ENCODE measurements around the gene ADCY7.

The ADCY7 gene

GRCh38 chr16:50282955-50283631, 16.7 kb downstream of the ADCY7 start:
- Histone ChIP-seq H3K4ac (ENCODE audit: low read depth, low read length) (no peak overlapping the region), H4K91ac (ENCODE audit: low read depth, low read length) (no peak overlapping the region), H2BK5ac (ENCODE audit: low read depth, low read length, poor library complexity) (no peak overlapping the region), H3K14ac (ENCODE audit: low read length) (no peak overlapping the region), H4K12ac (ENCODE audit: low read depth, low read length) (no peak overlapping the region), H3K27me3 (ENCODE audit: insufficient read depth, low read length) (no peaks in the 10 kb centered on the region), H2BK12ac (ENCODE audit: low read length) (no peak overlapping the region), H3K27ac (ENCODE audit: low read depth, low read length) (no peak overlapping the region), H2AFZ (ENCODE audit: insufficient read depth, low read length, poor library complexity) (no peak overlapping the region), H2AK5ac (ENCODE audit: low read length) (no peak overlapping the region), H3K79me1 (ENCODE audit: low read length) (no peaks in the 10 kb centered on the region), H3K4me1 (ENCODE audit: control insufficient read depth in 1 of 2, insufficient read depth in 2 of 2, low read length in 2 of 2) (no peaks in the 10 kb centered on the region), H2BK120ac (ENCODE audit: insufficient read depth, low read length, poor library complexity) (no peak overlapping the region), H3K4me3 (ENCODE audit: low read depth, low read length) (no peak overlapping the region), H3K36me3 (ENCODE audit: control insufficient read depth in 1 of 2, insufficient read depth in 2 of 2, low read length in 2 of 2) (no peaks in the 10 kb centered on the region), H3K9me3 (ENCODE audit: insufficient read depth, low read depth, low read length) (peaks cover 8% of the 10 kb centered on the region), H3K79me2 (ENCODE audit: control insufficient read depth, insufficient read depth, low read length, poor library complexity) (no peaks in the 10 kb centered on the region), H3K18ac (ENCODE audit: low read length) (no peak overlapping the region), H3K4me2 (ENCODE audit: low read length) (no peak overlapping the region), H3K9ac (ENCODE audit: low read length) (no peak overlapping the region), H4K8ac (ENCODE audit: low read depth, low read length) (no peak overlapping the region), H3K23ac (ENCODE audit: low read length) (no peak overlapping the region)
- DNase-seq = no peak
- WGBS (ENCODE audit: extremely low coverage, insufficient coverage, insufficient read length) = no CpG with 5 or more reads among the region's 9 CpGs

- no peak overlapping the region for H3K4ac ChIP-seq (ENCODE audit: low read depth, low read length)
- no peak overlapping the region for H3K9ac ChIP-seq (ENCODE audit: low read length)
- no peak overlapping the region for H3K18ac ChIP-seq (ENCODE audit: low read length)
- WGBS (ENCODE audit: extremely low coverage, insufficient coverage, insufficient read length) = no CpG with 5 or more reads among the region's 14 CpGs
- H3K27ac ChIP-seq (ENCODE audit: low read depth, low read length) = no peak overlapping the region
- no peak for DNase-seq
- H3K9me3 ChIP-seq (ENCODE audit: insufficient read depth, low read depth, low read length) = peaks cover 8% of the 10 kb centered on the region
- no peak overlapping the region for H2AFZ ChIP-seq (ENCODE audit: insufficient read depth, low read length, poor library complexity)
- no peak overlapping the region for H2AK5ac ChIP-seq (ENCODE audit: low read length)
- H4K12ac ChIP-seq (ENCODE audit: low read depth, low read length) = no peak overlapping the region
- H3K36me3 ChIP-seq (ENCODE audit: control insufficient read depth in 1 of 2, insufficient read depth in 2 of 2, low read length in 2 of 2) = no peaks in the 10 kb centered on the region
- H3K79me1 ChIP-seq (ENCODE audit: low read length) = no peaks in the 10 kb centered on the region
- H3K14ac ChIP-seq (ENCODE audit: low read length) = no peak overlapping the region
- H3K4me3 ChIP-seq (ENCODE audit: low read depth, low read length) = no peak overlapping the region
- H4K91ac ChIP-seq (ENCODE audit: low read depth, low read length) = no peak overlapping the region
- H3K27me3 ChIP-seq (ENCODE audit: insufficient read depth, low read length) = no peaks in the 10 kb centered on the region
- H2BK120ac ChIP-seq (ENCODE audit: insufficient read depth, low read length, poor library complexity) = no peak overlapping the region
- H2BK5ac ChIP-seq (ENCODE audit: low read depth, low read length, poor library complexity) = no peak overlapping the region
- no peak overlapping the region for H3K4me2 ChIP-seq (ENCODE audit: low read length)
- no peak overlapping the region for H4K8ac ChIP-seq (ENCODE audit: low read depth, low read length)
- no peak overlapping the region for H3K23ac ChIP-seq (ENCODE audit: low read length)
- no peaks in the 10 kb centered on the region for H3K79me2 ChIP-seq (ENCODE audit: control insufficient read depth, insufficient read depth, low read length, poor library complexity)
- no peak overlapping the region for H2BK12ac ChIP-seq (ENCODE audit: low read length)
- no peaks in the 10 kb centered on the region for H3K4me1 ChIP-seq (ENCODE audit: control insufficient read depth in 1 of 2, insufficient read depth in 2 of 2, low read length in 2 of 2)
Measured at GRCh38 chr16:50284131-50284911, 18.0 kb downstream of the ADCY7 start.

- no peak overlapping the region for H3K4ac ChIP-seq (ENCODE audit: low read depth, low read length)
- no peak overlapping the region for H3K18ac ChIP-seq (ENCODE audit: low read length)
- no peaks in the 10 kb centered on the region for H3K79me2 ChIP-seq (ENCODE audit: control insufficient read depth, insufficient read depth, low read length, poor library complexity)
- no peaks in the 10 kb centered on the region for H3K36me3 ChIP-seq (ENCODE audit: control insufficient read depth in 1 of 2, insufficient read depth in 2 of 2, low read length in 2 of 2)
- no peak overlapping the region for H3K9ac ChIP-seq (ENCODE audit: low read length)
- H4K12ac ChIP-seq (ENCODE audit: low read depth, low read length) = no peak overlapping the region
- no peak overlapping the region for H4K91ac ChIP-seq (ENCODE audit: low read depth, low read length)
- H3K4me2 ChIP-seq (ENCODE audit: low read length) = no peak overlapping the region
- no peak overlapping the region for H2BK5ac ChIP-seq (ENCODE audit: low read depth, low read length, poor library complexity)
- no peak overlapping the region for H3K27ac ChIP-seq (ENCODE audit: low read depth, low read length)
- no peak for DNase-seq
- no peak overlapping the region for H2BK12ac ChIP-seq (ENCODE audit: low read length)
- no peak overlapping the region for H2AFZ ChIP-seq (ENCODE audit: insufficient read depth, low read length, poor library complexity)
- H3K27me3 ChIP-seq (ENCODE audit: insufficient read depth, low read length) = no peaks in the 10 kb centered on the region
- H3K79me1 ChIP-seq (ENCODE audit: low read length) = no peaks in the 10 kb centered on the region
- no peak overlapping the region for H2BK120ac ChIP-seq (ENCODE audit: insufficient read depth, low read length, poor library complexity)
- no peak overlapping the region for H4K8ac ChIP-seq (ENCODE audit: low read depth, low read length)
- WGBS (ENCODE audit: extremely low coverage, insufficient coverage, insufficient read length) = no CpG with 5 or more reads among the region's 5 CpGs
- no peaks in the 10 kb centered on the region for H3K4me1 ChIP-seq (ENCODE audit: control insufficient read depth in 1 of 2, insufficient read depth in 2 of 2, low read length in 2 of 2)
- H3K23ac ChIP-seq (ENCODE audit: low read length) = no peak overlapping the region
- no peak overlapping the region for H3K4me3 ChIP-seq (ENCODE audit: low read depth, low read length)
- H3K14ac ChIP-seq (ENCODE audit: low read length) = no peak overlapping the region
- H3K9me3 ChIP-seq (ENCODE audit: insufficient read depth, low read depth, low read length) = peaks cover 6% of the 10 kb centered on the region
- H2AK5ac ChIP-seq (ENCODE audit: low read length) = no peak overlapping the region
Measured at GRCh38 chr16:50285406-50286003, 19.2 kb downstream of the ADCY7 start.

GRCh38 chr16:50286681-50287080, 20.3 kb downstream of the ADCY7 start:
- Histone ChIP-seq H3K18ac (ENCODE audit: low read length) (no peak overlapping the region), H3K4ac (ENCODE audit: low read depth, low read length) (no peak overlapping the region), H2AFZ (ENCODE audit: insufficient read depth, low read length, poor library complexity) (no peak overlapping the region)

More at GRCh38 chr16:50286681-50287080, 20.3 kb downstream of the ADCY7 start:
- no peaks in the 10 kb centered on the region for H3K79me2 ChIP-seq (ENCODE audit: control insufficient read depth, insufficient read depth, low read length, poor library complexity)
- no peak overlapping the region for H4K8ac ChIP-seq (ENCODE audit: low read depth, low read length)
- H3K4me2 ChIP-seq (ENCODE audit: low read length) = no peak overlapping the region
- no CpG with 5 or more reads among the region's 3 CpGs for WGBS (ENCODE audit: extremely low coverage, insufficient coverage, insufficient read length)
- no peak overlapping the region for H3K23ac ChIP-seq (ENCODE audit: low read length)
- no peaks in the 10 kb centered on the region for H3K79me1 ChIP-seq (ENCODE audit: low read length)
- peaks cover 2 to 3% of the 10 kb centered on the region in 2 experiments for H3K4me1 ChIP-seq (ENCODE audit: control insufficient read depth in 1 of 2, insufficient read depth in 2 of 2, low read length in 2 of 2)
- DNase-seq = no peak
- no peak overlapping the region for H3K27ac ChIP-seq (ENCODE audit: low read depth, low read length)
- no peaks in the 10 kb centered on the region for H3K36me3 ChIP-seq (ENCODE audit: control insufficient read depth in 1 of 2, insufficient read depth in 2 of 2, low read length in 2 of 2)
- no peak overlapping the region for H4K12ac ChIP-seq (ENCODE audit: low read depth, low read length)
- no peak overlapping the region for H2BK5ac ChIP-seq (ENCODE audit: low read depth, low read length, poor library complexity)
- no peak overlapping the region for H3K9ac ChIP-seq (ENCODE audit: low read length)
- peaks cover 5% of the 10 kb centered on the region for H3K9me3 ChIP-seq (ENCODE audit: insufficient read depth, low read depth, low read length)
- H3K14ac ChIP-seq (ENCODE audit: low read length) = no peak overlapping the region
- no peak overlapping the region for H3K4me3 ChIP-seq (ENCODE audit: low read depth, low read length)
- H4K91ac ChIP-seq (ENCODE audit: low read depth, low read length) = no peak overlapping the region
- H2BK12ac ChIP-seq (ENCODE audit: low read length) = no peak overlapping the region
- H2AK5ac ChIP-seq (ENCODE audit: low read length) = no peak overlapping the region
- H3K27me3 ChIP-seq (ENCODE audit: insufficient read depth, low read length) = no peaks in the 10 kb centered on the region
- H2BK120ac ChIP-seq (ENCODE audit: insufficient read depth, low read length, poor library complexity) = no peak overlapping the region

All from trophoblast cell (in vitro differentiated cells and primary cell).